OCI-LY1 (cell line): ENCODE data around the gene PSMG4.

Source experiments
- CTCF ChIP-seq: fragments of 200-600 bp; sonication (generic), shearing (Covaris generic); IDR thresholded peaks from 2 replicates; pipeline ENCODE4 v1.5.1; 2017; ENCODE audit warnings: mild to moderate bottlenecking, antibody characterized with exemption, low read length, moderate library complexity, mixed read lengths
- EZH2 ChIP-seq: fragments of 200-600 bp; sonication (generic), shearing (Covaris generic); IDR thresholded peaks from 2 replicates; pipeline ENCODE4 v1.8.0; 2017; ENCODE audit warnings: borderline replicate concordance, mixed run types, mild to moderate bottlenecking, antibody characterized with exemption, low read length, moderate library complexity, mixed read lengths

- TF ChIP-seq CTCF = no peak
- TF ChIP-seq EZH2 = no peak
These were observed 52.0 kb downstream of the PSMG4 start for GRCh38 chr6:3310703-3311102.
